NCI-H2196 treated with DMSO at 0.1 percent for 48 hours (cell line): Measurements from ENCODE around the gene SDF4.

Experiments used
- DNase-seq: peaks from one replicate; lab custom pipeline; 2025; ENCODE audit not compliant: unreplicated experiment; lab: John Stamatoyannopoulos, UW

The SDF4 gene

GRCh38 chr1:1213345-1214265 is 18.2 kb downstream of the SDF4 start, which contains the start of gene TNFRSF4:
TSS of gene TNFRSF4 (minus strand) at chr1:1214153. CDS start at chr1:1214127, 26 bp downstream.
- no peak for DNase-seq

- DNase-seq = no peak
Measured at GRCh38 chr1:1212780-1213344, 18.9 kb downstream of the SDF4 start.

DNA sequence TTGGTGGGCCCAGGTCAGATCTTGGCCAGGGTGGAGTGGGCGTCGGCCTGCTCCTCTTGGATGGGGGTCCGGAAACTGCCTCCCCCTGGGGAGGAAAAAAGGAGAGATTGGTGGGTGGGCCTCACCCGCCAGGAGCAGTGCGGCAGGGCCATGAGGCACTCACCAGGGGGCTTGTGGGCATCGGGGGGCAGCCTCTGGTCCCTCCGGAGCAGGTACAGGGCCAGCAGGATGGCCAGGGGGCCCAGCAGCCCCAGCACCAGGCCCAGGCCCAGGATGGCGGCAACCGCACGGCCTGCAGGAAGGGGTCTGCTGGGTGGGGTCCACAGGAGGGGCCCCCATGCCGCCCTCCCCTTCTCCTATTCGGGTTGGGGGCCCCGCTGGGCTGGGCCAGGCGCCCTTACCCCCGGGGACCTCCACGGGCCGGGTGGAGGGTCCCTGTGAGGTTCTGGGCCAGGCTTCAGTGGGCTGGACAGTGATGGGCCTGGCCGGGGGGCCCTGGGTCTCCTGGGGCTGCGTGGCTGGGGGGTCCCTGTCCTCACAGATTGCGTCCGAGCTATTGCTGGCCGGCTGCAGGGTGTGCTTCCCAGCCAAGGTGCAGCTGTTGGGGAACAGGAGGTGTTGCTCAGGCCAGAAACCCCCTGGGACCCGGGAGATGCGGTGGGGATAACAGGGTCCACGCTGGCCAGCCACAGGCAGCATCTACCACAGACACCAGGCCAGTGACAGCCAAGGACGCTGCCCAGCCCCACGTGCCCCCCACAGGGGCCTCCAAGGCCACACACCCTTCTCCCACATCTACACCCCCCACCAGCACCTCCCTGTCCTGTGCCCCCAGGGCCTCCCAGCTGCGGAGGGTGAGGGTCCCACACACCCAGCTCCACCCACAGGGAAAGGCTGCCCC is 20.0 kb downstream of the SDF4 start:
- no peak for DNase-seq

GRCh38 chr1:1210726-1211540 is 20.9 kb downstream of the SDF4 start:
- no peak for DNase-seq

DNA sequence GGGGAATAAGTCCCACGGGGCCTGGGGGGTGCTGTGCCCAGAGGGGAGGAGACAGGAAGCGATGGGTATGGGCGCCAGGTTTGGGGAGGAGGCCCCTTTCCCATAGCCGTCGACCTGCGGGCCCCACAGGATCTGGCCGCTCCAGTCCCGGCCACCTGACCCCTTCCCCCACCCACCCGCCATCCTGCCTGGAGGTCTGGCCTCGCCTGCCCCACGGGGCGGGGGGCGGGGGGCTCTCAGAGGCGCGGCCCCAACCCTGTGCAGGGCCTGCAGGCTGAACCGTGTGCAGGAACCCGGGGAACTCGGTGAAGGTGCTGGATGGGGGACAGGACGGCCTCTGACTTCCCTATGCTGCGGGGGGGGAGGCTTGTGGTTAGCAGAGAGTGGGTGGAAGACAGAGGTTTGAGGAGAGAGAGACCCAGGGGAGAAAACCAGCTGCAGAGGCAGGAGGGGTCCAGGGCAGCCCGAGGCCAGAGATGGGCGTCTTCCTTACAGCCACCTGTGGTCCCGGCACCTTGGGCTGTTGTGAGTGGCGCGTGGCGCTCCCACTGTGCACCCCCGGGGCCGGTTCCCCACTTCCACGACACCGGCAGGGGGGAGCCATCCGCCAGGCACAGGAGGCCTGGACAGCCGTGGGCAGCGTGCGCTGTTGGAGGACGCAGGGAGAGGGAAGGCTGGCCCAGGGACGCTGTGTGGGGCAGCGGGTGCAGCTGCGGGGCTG is 22.9 kb downstream of the SDF4 start:
- no peak for DNase-seq

DNA sequence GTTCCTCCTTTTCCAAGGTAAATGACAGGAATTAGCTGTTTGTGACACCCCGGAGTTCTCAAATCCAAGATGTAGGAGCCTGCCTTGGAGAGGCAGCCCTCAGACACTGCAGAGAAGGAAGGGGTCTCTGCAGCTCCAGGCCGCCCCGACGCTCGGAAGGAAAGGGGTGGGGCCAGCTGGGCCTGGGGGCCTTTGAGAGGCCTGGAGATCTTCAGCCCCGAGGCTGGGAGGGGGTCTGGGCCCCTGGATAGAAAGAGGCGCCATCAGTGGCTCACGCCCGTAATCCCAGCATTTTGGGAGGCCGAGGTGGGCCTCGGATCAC is 24.3 kb downstream of the SDF4 start:
- DNase-seq = no peak

DNA sequence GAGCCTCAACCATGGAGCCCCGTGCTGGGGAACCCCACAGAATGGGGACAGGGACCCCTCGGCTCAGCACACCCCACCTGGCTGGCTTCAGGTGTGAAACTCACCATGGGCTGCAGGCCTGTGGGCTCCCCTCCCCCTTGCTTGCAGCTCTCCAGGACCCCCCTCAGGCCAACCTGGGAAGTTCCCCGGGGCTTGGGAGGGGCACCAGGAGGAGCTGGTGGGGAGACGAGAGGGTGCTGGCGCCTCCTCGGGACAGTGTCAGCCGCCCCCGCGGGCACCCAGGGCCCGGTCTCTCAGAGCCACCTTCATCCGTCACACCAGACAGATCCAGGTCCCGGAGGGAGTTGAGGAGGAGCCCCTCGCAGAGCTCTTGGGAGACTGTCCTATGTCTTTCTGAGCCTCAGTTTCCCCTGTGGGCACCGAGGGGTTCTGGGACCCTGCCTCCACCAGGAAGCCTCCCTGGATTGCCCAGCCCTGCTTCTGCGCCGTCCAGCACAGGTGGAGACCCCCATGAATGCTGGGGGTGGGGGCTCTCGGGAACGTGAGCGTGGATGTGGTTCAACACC is 24.8 kb downstream of the SDF4 start:
- DNase-seq = no peak

- DNase-seq = no peak
Measured at GRCh38 chr1:1206376-1206965, 25.3 kb downstream of the SDF4 start, which contains the start of gene TNFRSF18. TSS of gene TNFRSF18 (minus strand) at chr1:1206592. CDS start at chr1:1206571, 21 bp downstream.

GRCh38 chr1:1205769-1206375 is 25.9 kb downstream of the SDF4 start:
- no peak for DNase-seq

GRCh38 chr1:1204998-1205768 is 26.6 kb downstream of the SDF4 start:
- DNase-seq = no peak

GRCh38 chr1:1204425-1204920 is 27.3 kb downstream of the SDF4 start:
- DNase-seq = no peak

DNA sequence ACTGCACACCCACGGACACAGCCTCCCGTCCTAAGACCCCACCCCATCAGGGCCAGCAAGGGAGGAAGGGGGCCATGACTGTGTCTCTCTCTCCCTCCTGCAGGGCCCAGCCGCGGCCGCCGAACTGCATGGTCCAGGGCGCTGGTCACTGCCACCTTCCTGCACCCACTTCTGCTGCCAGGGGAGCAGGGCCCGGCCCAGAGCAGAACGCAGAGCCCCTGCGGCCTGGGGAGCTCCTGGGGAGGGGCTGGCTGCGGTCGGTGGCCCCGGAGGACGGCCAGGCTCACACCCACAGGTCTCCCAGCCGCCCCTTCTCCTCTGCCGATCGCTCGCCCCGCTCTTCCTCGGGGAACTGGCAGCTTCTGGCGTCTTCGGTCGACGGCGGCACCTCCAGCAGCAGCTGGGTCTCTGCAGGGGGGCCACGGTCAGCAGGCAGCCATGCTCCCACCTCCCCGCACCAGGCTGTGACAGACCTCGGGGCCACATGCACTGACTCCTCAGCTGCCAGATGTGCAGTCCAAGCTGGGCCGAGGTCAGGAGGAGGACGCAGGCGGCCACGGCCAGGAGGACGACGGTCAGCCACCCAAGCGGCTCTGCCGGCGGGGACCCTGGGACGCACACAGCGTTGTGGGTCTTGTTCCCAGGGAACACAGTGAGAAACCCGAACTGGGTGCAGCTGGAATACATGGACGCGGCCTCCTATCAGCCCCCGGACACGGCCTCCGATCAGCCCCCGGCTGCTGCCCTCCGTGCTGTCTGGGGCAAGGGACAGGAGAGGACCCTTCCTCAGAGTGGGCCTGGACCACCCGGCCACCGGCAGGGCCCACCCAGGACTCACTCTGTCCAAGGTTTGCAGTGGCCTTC is 28.0 kb downstream of the SDF4 start:
- no peak for DNase-seq

- DNase-seq = no peak
Measured at GRCh38 chr1:1202831-1203560, 28.8 kb downstream of the SDF4 start.

DNA sequence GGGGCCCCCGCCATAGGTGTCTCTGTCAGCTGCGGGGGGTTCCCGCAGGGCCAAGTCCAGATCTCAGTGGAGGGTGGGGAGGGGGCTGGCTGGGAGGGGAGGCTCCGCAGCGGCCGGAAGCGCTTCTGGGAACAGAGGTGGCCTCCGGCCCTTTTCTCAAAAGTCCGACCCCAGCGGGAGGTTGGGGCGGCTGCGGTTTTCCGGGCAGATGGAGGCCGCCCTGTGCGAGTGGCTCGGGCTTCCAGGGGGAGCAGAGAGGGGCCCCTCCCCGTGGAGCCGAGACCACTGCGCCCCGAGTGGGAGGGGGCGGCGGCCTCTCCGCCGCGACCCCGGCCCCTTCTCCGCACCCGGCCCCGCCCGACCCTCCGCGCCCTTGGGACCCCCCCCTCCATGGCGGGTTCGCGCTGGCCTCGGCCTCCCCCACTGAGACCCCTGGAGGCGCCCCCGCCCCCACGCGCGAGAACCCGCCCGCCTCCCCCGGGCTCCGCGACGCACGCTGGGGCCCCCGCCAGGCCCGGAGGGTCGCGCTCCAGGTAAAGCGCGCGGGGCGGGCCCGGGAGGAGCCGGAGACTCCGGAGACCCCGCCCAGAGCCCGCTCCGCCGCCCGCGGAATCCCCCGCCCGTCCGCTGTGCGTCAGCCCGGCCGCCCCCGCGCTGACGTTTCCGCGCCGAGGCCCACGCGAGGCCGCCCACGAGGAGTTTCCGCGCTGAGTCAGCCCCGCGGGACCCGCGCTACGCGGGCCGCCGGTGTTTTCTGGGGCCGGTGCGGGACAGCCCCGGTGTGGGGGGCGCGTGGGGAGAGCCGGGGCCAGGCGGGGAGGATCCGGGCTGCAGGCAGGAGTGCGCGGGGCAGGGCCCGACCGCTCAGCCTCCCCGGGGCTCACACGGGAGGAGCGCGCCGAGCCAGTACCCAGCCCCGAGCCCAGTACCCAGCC is 30.7 kb downstream of the SDF4 start:
- DNase-seq = no peak
